K562 (cell line): ENCODE results near the gene TMEM86B. TPM values are rescaled to one million over a fixed set of nuclear protein-coding genes. Genes with fewer than 3 reads are reported as not detected.

Experiments used
- CEBPG ChIP-seq, 3 experiments: fragments of 200-800 bp in 1 of 3; sonication (Bioruptor generic) in 1 of 3; sonication (generic) in 1 of 3; formaldehyde crosslinking in 1 of 3; IDR thresholded peaks in 2 of 3; conservative IDR thresholded peaks in 1 of 3; 2 replicates each; pipeline versions ENCODE4 v1.6.1 to v1.8.0; 2016 to 2022; ENCODE audit warnings: missing compliant biosample characterization in 2 of 3, missing genetic modification characterization in 2 of 3, mild to moderate bottlenecking in 1 of 3, missing genetic modification reagents in 1 of 3
- ETS2 ChIP-seq: IDR thresholded peaks from 2 replicates; pipeline ENCODE4 v1.6.1; 2016; ENCODE audit warnings: borderline replicate concordance, missing genetic modification characterization, mild to moderate bottlenecking, moderate library complexity, missing compliant biosample characterization; ENCODE audit not compliant: poor library complexity, severe bottlenecking
- EZH2 ChIP-seq: IDR thresholded peaks from 2 replicates; pipeline ENCODE4 v1.6.1; 2012; ENCODE audit warnings: low read depth, mild to moderate bottlenecking, inconsistent platforms, low read length, borderline replicate concordance
- IFI16 ChIP-seq: fragments of 250-450 bp; sonication (Bioruptor Pico); IDR thresholded peaks from 2 replicates; pipeline ENCODE4 v2.1.2; 2022; ENCODE audit warnings: mild to moderate bottlenecking, inconsistent platforms
- KDM4B ChIP-seq, 2 experiments: fragments of 450-650 bp in 1 of 2; sonication (generic) in 1 of 2; IDR thresholded peaks; 2 replicates each; pipeline ENCODE4 v1.6.1; 2016 to 2017; ENCODE audit warnings: borderline replicate concordance in 2 of 2, antibody characterized with exemption in 1 of 2, low read depth in 1 of 2, mild to moderate bottlenecking in 1 of 2
- KLF16 ChIP-seq: IDR thresholded peaks from 2 replicates; pipeline ENCODE4 v1.6.1; 2016; ENCODE audit warnings: antibody characterized with exemption
- MYBL2 ChIP-seq, 2 experiments: fragments of 450-650 bp in 1 of 2; sonication (generic) in 1 of 2; formaldehyde crosslinking in 1 of 2; IDR thresholded peaks; 2 replicates each; pipeline versions ENCODE4 v1.6.1 to v1.8.1; 2017 to 2022; ENCODE audit warnings: borderline replicate concordance in 1 of 2, inconsistent platforms in 1 of 2, low read depth in 1 of 2, mild to moderate bottlenecking in 1 of 2, missing genetic modification reagents in 1 of 2, moderate library complexity in 1 of 2
- PTBP1 ChIP-seq: fragments of 200-400 bp; formaldehyde crosslinking; IDR thresholded peaks from 2 replicates; pipeline ENCODE4 v1.6.1; 2017; ENCODE audit warnings: low read depth, low read length
- RBM14 ChIP-seq: fragments of 200-400 bp; formaldehyde crosslinking; IDR thresholded peaks from 2 replicates; pipeline ENCODE4 v1.6.1; 2018; ENCODE audit warnings: low read depth, mild to moderate bottlenecking, low read length, moderate library complexity, borderline replicate concordance; ENCODE audit not compliant: insufficient read depth
- SMARCB1 ChIP-seq: IDR thresholded peaks from 2 replicates; pipeline ENCODE4 v1.6.1; 2011; ENCODE audit warnings: improper control_type of control experiment, low read depth; ENCODE audit not compliant: insufficient read length
- SRSF1 ChIP-seq: fragments of 200-400 bp; formaldehyde crosslinking; IDR thresholded peaks from 2 replicates; pipeline ENCODE4 v1.6.1; 2017; ENCODE audit warnings: mild to moderate bottlenecking, low read depth, low read length, moderate library complexity
- TSC22D4 ChIP-seq: fragments of 450-650 bp; IDR thresholded peaks from 2 replicates; pipeline ENCODE4 v1.6.1; 2016; ENCODE audit warnings: missing genetic modification characterization, missing biosample characterization, control low read depth
- XRCC4 ChIP-seq: IDR thresholded peaks from one replicate; pipeline ENCODE4 v1.6.1; 2011; ENCODE audit not compliant: insufficient read depth, insufficient read length; ENCODE audit errors: extremely low read depth
- ZBTB17 ChIP-seq: fragments of 450-650 bp; formaldehyde crosslinking; IDR thresholded peaks from 2 replicates; pipeline ENCODE4 v1.4.0; 2020; ENCODE audit warnings: mild to moderate bottlenecking
- ZC3H4 ChIP-seq: sonication (generic); formaldehyde crosslinking; IDR thresholded peaks from 2 replicates; pipeline ENCODE4 v1.9.0; 2021; ENCODE audit warnings: missing genetic modification reagents, borderline replicate concordance
- ZNF165 ChIP-seq: fragments of 250-450 bp; sonication (Bioruptor Pico); IDR thresholded peaks from 2 replicates; pipeline ENCODE4 v1.4.0; 2020; ENCODE audit warnings: borderline replicate concordance
- ZNF212 ChIP-seq: fragments of 450-650 bp; formaldehyde crosslinking; IDR thresholded peaks from 2 replicates; pipeline ENCODE4 v1.4.0; 2020; ENCODE audit warnings: mild to moderate bottlenecking
- ZNF79 ChIP-seq: fragments of 250-450 bp; sonication (Bioruptor Pico); IDR thresholded peaks from 2 replicates; pipeline ENCODE4 v1.4.0; 2020; ENCODE audit warnings: low read depth, mild to moderate bottlenecking, moderate library complexity
- polyA plus RNA-seq, 8 experiments: library from polyadenylated mRNA; depleted of rRNA in 4 of 8; stranded (reverse) in 5 of 8; unstranded in 3 of 8; fragments of >200 nt; fragmentation: Nextera tagmentation in 2 of 8; fragmentation: Illumina TruSeq in 1 of 8; extraction: Ambion mirVana in 2 of 8; extraction: Trizol in 1 of 8; gene quantifications; 2 replicates each; pipeline versions ENCODE4 v1.2.1 to v1.2.3, GENCODE V29; 2011 to 2014; ENCODE audit warnings: inconsistent platforms in 1 of 8, missing spikeins in 1 of 8
- total RNA-seq, 7 experiments: library from RNA; depleted of rRNA in 6 of 7; stranded (reverse); fragments of >200 nt in 6 of 7; fragmentation: Illumina TruSeq in 2 of 7; extraction: Trizol in 2 of 7; gene quantifications; 2 replicates each; pipeline versions ENCODE4 v1.2.1 to v1.2.3, GENCODE V29; 2011 to 2021; ENCODE audit warnings: low replicate concordance in 1 of 7
- TF ChIP-seq, protein P1 (sequence below): fragments of 450-650 bp; IDR thresholded peaks from 2 replicates; pipeline ENCODE4 v1.6.1; 2016; ENCODE audit warnings: antibody characterized with exemption
- TF ChIP-seq, protein P2 (sequence below): fragments of 250-450 bp; sonication (Bioruptor Pico); IDR thresholded peaks from 2 replicates; pipeline ENCODE4 v1.4.0; 2020

The TMEM86B gene
- total and polyA plus RNA-seq, 9 of the 15 experiments (the other 6 are each of a cell fraction or from before 2014, with no cell fraction given): 0.28 to 7.9 (median 2.1) TPM

DNA sequence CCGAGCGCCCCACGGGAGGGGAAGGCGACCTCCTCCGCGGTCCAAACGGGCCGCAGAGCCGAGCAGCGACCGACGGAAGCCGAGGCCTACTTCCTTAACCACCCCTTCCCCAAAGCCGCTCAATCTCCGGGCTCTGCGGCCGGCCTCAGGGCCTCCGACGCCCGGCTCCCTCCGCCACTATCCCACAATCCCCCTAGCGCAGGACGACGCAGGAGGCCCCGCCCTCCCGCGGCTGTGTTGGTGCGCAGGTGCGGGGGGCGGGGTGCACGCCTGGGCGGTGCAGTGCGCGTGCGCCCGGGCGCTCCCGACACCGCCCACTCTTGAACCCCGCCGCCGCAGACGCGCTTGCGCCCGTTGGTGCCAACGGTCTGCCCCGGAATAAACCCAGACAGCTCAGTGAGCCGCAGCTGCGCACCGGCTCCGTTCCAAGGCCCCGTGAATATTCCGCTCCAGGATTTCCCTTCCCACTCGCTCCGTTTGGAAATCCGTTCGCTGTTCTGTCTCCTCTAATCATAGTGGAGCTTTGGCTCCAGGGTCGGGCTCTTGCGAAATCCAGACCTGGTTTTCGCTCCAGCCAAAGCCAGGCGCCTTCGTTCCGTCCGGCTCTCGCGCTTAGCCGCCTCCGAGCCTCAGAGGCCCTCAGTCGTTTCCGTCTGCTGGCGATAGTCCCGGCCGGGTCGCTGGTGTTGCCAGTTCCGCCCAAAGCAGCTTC is 30.4 kb upstream of the TMEM86B start, which contains the start of gene PPP6R1 (continued):
- peak; percentile 79 for TF ChIP-seq CEBPG (CRISPR knock-in tag; IDR thresholded peaks at IDR 0.05)
- TF ChIP-seq CEBPG (tag; conservative IDR thresholded peaks at IDR 0.05 in 1 of 2, IDR thresholded peaks at IDR 0.05 in 1 of 2): peak; percentile 93
- TF ChIP-seq SRSF1: no peak
- TF ChIP-seq, protein P1, sequence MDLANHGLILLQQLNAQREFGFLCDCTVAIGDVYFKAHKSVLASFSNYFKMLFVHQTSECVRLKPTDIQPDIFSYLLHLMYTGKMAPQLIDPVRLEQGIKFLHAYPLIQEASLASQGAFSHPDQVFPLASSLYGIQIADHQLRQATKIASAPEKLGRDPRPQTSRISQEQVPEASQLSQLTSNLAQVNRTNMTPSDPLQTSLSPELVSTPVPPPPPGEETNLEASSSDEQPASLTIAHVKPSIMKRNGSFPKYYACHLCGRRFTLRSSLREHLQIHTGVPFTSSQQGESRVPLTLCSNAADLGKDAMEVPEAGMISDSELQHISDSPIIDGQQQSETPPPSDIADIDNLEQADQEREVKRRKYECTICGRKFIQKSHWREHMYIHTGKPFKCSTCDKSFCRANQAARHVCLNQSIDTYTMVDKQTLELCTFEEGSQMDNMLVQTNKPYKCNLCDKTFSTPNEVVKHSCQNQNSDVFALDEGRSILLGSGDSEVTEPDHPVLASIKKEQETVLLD: peak; percentile 96
- TF ChIP-seq ETS2: no peak
- TF ChIP-seq ZC3H4 (CRISPR knock-in tag): no peak
- TF ChIP-seq SMARCB1: no peak
- no peak for TF ChIP-seq EZH2
- TF ChIP-seq, protein P2, sequence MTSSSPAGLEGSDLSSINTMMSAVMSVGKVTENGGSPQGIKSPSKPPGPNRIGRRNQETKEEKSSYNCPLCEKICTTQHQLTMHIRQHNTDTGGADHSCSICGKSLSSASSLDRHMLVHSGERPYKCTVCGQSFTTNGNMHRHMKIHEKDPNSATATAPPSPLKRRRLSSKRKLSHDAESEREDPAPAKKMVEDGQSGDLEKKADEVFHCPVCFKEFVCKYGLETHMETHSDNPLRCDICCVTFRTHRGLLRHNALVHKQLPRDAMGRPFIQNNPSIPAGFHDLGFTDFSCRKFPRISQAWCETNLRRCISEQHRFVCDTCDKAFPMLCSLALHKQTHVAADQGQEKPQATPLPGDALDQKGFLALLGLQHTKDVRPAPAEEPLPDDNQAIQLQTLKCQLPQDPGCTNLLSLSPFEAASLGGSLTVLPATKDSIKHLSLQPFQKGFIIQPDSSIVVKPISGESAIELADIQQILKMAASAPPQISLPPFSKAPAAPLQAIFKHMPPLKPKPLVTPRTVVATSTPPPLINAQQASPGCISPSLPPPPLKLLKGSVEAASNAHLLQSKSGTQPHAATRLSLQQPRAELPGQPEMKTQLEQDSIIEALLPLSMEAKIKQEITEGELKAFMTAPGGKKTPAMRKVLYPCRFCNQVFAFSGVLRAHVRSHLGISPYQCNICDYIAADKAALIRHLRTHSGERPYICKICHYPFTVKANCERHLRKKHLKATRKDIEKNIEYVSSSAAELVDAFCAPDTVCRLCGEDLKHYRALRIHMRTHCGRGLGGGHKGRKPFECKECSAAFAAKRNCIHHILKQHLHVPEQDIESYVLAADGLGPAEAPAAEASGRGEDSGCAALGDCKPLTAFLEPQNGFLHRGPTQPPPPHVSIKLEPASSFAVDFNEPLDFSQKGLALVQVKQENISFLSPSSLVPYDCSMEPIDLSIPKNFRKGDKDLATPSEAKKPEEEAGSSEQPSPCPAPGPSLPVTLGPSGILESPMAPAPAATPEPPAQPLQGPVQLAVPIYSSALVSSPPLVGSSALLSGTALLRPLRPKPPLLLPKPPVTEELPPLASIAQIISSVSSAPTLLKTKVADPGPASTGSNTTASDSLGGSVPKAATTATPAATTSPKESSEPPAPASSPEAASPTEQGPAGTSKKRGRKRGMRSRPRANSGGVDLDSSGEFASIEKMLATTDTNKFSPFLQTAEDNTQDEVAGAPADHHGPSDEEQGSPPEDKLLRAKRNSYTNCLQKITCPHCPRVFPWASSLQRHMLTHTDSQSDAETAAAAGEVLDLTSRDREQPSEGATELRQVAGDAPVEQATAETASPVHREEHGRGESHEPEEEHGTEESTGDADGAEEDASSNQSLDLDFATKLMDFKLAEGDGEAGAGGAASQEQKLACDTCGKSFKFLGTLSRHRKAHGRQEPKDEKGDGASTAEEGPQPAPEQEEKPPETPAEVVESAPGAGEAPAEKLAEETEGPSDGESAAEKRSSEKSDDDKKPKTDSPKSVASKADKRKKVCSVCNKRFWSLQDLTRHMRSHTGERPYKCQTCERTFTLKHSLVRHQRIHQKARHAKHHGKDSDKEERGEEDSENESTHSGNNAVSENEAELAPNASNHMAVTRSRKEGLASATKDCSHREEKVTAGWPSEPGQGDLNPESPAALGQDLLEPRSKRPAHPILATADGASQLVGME (CRISPR knock-in tag): 0 out of 2 replicates have a peak, but pooled peaks have one; percentile 10
- no peak for TF ChIP-seq IFI16
- TF ChIP-seq ZNF212 (CRISPR knock-in tag): no peak
- TF ChIP-seq PTBP1: 0 out of 2 replicates have a peak, but pooled peaks have one; percentile 59
- no peak for TF ChIP-seq ZNF165 (CRISPR knock-in tag)
- no peak for TF ChIP-seq RBM14
- peak; percentile 34; the same call in 1 of the 2 replicates for TF ChIP-seq MYBL2 (IDR thresholded peaks at IDR 0.05; ENCODE audit: low read depth)
- TF ChIP-seq MYBL2 (CRISPR knock-in tag; IDR thresholded peaks at IDR 0.05; ENCODE audit: borderline replicate concordance): no peak
- peak in 1 of 2 experiments; percentile 88; a peak in 2 of 4 replicates for TF ChIP-seq KDM4B (IDR thresholded peaks at IDR 0.05; ENCODE audit: borderline replicate concordance in 2 of 2, low read depth in 1 of 2)
- TF ChIP-seq TSC22D4 (tag): no peak
- no peak for TF ChIP-seq XRCC4
- TF ChIP-seq KLF16: 0 out of 2 replicates have a peak, but pooled peaks have one; percentile 10
- no peak for TF ChIP-seq ZBTB17
- TF ChIP-seq ZNF79 (CRISPR knock-in tag): no peak
